Measurements from ENCODE around the gene DNAJB13.

Gene DNAJB13

GRCh38 chr11:74009675-74010305 is 59.0 kb downstream of the DNAJB13 start:
- Histone ChIP-seq H3K4me3 (ENCODE audit: insufficient read depth, low read length, poor library complexity, severe bottlenecking) (no peak overlapping the region), H3K79me2 (ENCODE audit: insufficient read depth, low read length) (no peaks in the 10 kb centered on the region), H3K9me3 (ENCODE audit: insufficient read depth, low read length) (no peaks in the 10 kb centered on the region), H3K4me2 (ENCODE audit: low read depth, low read length, poor library complexity, severe bottlenecking) (no peak overlapping the region), H3K27ac (ENCODE audit: low read depth, low read length) (no peak overlapping the region), H2AFZ (ENCODE audit: low read depth, low read length, severe bottlenecking) (no peak overlapping the region), H3K9ac (ENCODE audit: low read length) (no peak overlapping the region), H3F3A (ENCODE audit: insufficient read depth) (no peaks in the 10 kb centered on the region), H3K27me3 (ENCODE audit: low read length) (no peaks in the 10 kb centered on the region), H3K36me3 (ENCODE audit: low read length) (no peaks in the 10 kb centered on the region), H4K20me1 (ENCODE audit: low read depth, low read length) (no peaks in the 10 kb centered on the region), H3K9me2 (replicated peaks; ENCODE audit: insufficient read depth, low read length) (no peaks in the 10 kb centered on the region)
- TF ChIP-seq EZH2phosphoT487 (conservative IDR thresholded peaks at IDR 0.05; ENCODE audit: low read length), result no peak
- no peak for TF ChIP-seq CTCF (IDR thresholded peaks at IDR 0.05; ENCODE audit: insufficient read depth, low read length, poor library complexity, severe bottlenecking)

GRCh38 chr11:74010306-74011300 is 59.8 kb downstream of the DNAJB13 start:
- Histone ChIP-seq H3K27me3 (ENCODE audit: low read length) (no peaks in the 10 kb centered on the region), H4K20me1 (ENCODE audit: low read depth, low read length) (no peaks in the 10 kb centered on the region), H3K9ac (ENCODE audit: low read length) (no peak overlapping the region), H3F3A (ENCODE audit: insufficient read depth) (no peaks in the 10 kb centered on the region), H3K27ac (ENCODE audit: low read depth, low read length) (no peak overlapping the region), H2AFZ (ENCODE audit: low read depth, low read length, severe bottlenecking) (no peak overlapping the region), H3K9me2 (replicated peaks; ENCODE audit: insufficient read depth, low read length) (no peaks in the 10 kb centered on the region), H3K36me3 (ENCODE audit: low read length) (no peaks in the 10 kb centered on the region), H3K4me2 (ENCODE audit: low read depth, low read length, poor library complexity, severe bottlenecking) (no peak overlapping the region), H3K79me2 (ENCODE audit: insufficient read depth, low read length) (no peaks in the 10 kb centered on the region), H3K4me3 (ENCODE audit: insufficient read depth, low read length, poor library complexity, severe bottlenecking) (no peak overlapping the region), H3K9me3 (ENCODE audit: insufficient read depth, low read length) (no peaks in the 10 kb centered on the region)
- TF ChIP-seq CTCF (IDR thresholded peaks at IDR 0.05; ENCODE audit: insufficient read depth, low read length, poor library complexity, severe bottlenecking), result no peak
- no peak for TF ChIP-seq EZH2phosphoT487 (conservative IDR thresholded peaks at IDR 0.05; ENCODE audit: low read length)

GRCh38 chr11:74011360-74012073 is 60.7 kb downstream of the DNAJB13 start:
- H3K9me2 ChIP-seq (replicated peaks; ENCODE audit: insufficient read depth, low read length), result no peaks in the 10 kb centered on the region
- no peak overlapping the region for H3K27ac ChIP-seq (ENCODE audit: low read depth, low read length)
- no peak overlapping the region for H3K4me3 ChIP-seq (ENCODE audit: insufficient read depth, low read length, poor library complexity, severe bottlenecking)
- H3K4me2 ChIP-seq (ENCODE audit: low read depth, low read length, poor library complexity, severe bottlenecking), result no peak overlapping the region
- H4K20me1 ChIP-seq (ENCODE audit: low read depth, low read length), result no peaks in the 10 kb centered on the region
- H3K27me3 ChIP-seq (ENCODE audit: low read length), result no peaks in the 10 kb centered on the region
- H2AFZ ChIP-seq (ENCODE audit: low read depth, low read length, severe bottlenecking), result no peak overlapping the region
- H3K9ac ChIP-seq (ENCODE audit: low read length), result no peak overlapping the region
- H3K9me3 ChIP-seq (ENCODE audit: insufficient read depth, low read length), result no peaks in the 10 kb centered on the region
- no peaks in the 10 kb centered on the region for H3K79me2 ChIP-seq (ENCODE audit: insufficient read depth, low read length)
- H3F3A ChIP-seq (ENCODE audit: insufficient read depth), result no peaks in the 10 kb centered on the region
- TF ChIP-seq EZH2phosphoT487 (conservative IDR thresholded peaks at IDR 0.05; ENCODE audit: low read length) (no peak), CTCF (IDR thresholded peaks at IDR 0.05; ENCODE audit: insufficient read depth, low read length, poor library complexity, severe bottlenecking) (no peak)
- no peaks in the 10 kb centered on the region for H3K36me3 ChIP-seq (ENCODE audit: low read length)

All from SU-DHL-6 (cell line).